ENCODE measurements around the gene HBS1L.
A peak's percentile ranks its signal among the peaks of the same experiment; 100 is the strongest.

The HBS1L gene

GRCh38 chr6:135036731-135037420 is 17.7 kb downstream of the HBS1L start:
- no peak for DNase-seq (ENCODE audit: low spot score)

- DNase-seq (ENCODE audit: low spot score) = no peak
Observed at GRCh38 chr6:135033238-135033637, 21.4 kb downstream of the HBS1L start.

GRCh38 chr6:135030532-135031178 is 24.0 kb downstream of the HBS1L start:
- DNase-seq (ENCODE audit: low spot score) = no peak

- DNase-seq (ENCODE audit: low spot score) = no peak
Observed at GRCh38 chr6:135030056-135030473, 24.6 kb downstream of the HBS1L start.

- peak; percentile 17 for DNase-seq (ENCODE audit: low spot score)
Observed at GRCh38 chr6:135025775-135026174, 28.8 kb downstream of the HBS1L start.

GRCh38 chr6:135025175-135025574 is 29.4 kb downstream of the HBS1L start:
- no peak for DNase-seq (ENCODE audit: low spot score)

GRCh38 chr6:135022050-135022697 is 32.4 kb downstream of the HBS1L start:
- DNase-seq (ENCODE audit: low spot score) = no peak

- DNase-seq (ENCODE audit: low spot score) = no peak
Observed at GRCh38 chr6:135021310-135022049, 33.1 kb downstream of the HBS1L start.

- no peak for DNase-seq (ENCODE audit: low spot score)
Observed at GRCh38 chr6:135018941-135019340, 35.7 kb downstream of the HBS1L start.

GRCh38 chr6:135018052-135018451 is 36.6 kb downstream of the HBS1L start:
- no peak for DNase-seq (ENCODE audit: low spot score)

GRCh38 chr6:135014353-135014832 is 40.2 kb downstream of the HBS1L start:
- no peak for DNase-seq (ENCODE audit: low spot score)

GRCh38 chr6:135013211-135013610 is 41.4 kb downstream of the HBS1L start:
- no peak for DNase-seq (ENCODE audit: low spot score)

- no peak for DNase-seq (ENCODE audit: low spot score)
Observed at GRCh38 chr6:135012764-135013163, 41.9 kb downstream of the HBS1L start.

- no peak for DNase-seq (ENCODE audit: low spot score)
Observed at GRCh38 chr6:135012349-135012748, 42.3 kb downstream of the HBS1L start.

GRCh38 chr6:135008941-135009290 is 45.7 kb downstream of the HBS1L start:
- DNase-seq (ENCODE audit: low spot score) = no peak

GRCh38 chr6:135008072-135008940 is 46.3 kb downstream of the HBS1L start:
- no peak for DNase-seq (ENCODE audit: low spot score)

- DNase-seq (ENCODE audit: low spot score) = no peak
Observed at GRCh38 chr6:135006386-135006914, 48.2 kb downstream of the HBS1L start.

GRCh38 chr6:135004399-135004798 is 50.2 kb downstream of the HBS1L start:
- no peak for DNase-seq (ENCODE audit: low spot score)

- DNase-seq (ENCODE audit: low spot score) = no peak
Observed at GRCh38 chr6:135002974-135003703, 51.5 kb downstream of the HBS1L start.

- no peak for DNase-seq (ENCODE audit: low spot score)
Observed at GRCh38 chr6:135002229-135002844, 52.3 kb downstream of the HBS1L start.

Data from iPS-NIHi11 (cell line).